KG1 (cell line): ENCODE data around the gene SCAMP5.
A peak's percentile ranks its signal among the peaks of the same experiment; 100 is the strongest.

ENCODE experiments used
- DNase-seq: peaks from one replicate; lab custom pipeline; 2025; lab: John Stamatoyannopoulos, UW

SCAMP5 gene

GRCh38 chr15:74977599-74977998, 17.8 kb upstream of the SCAMP5 start:
- no peak for DNase-seq

GRCh38 chr15:74978077-74978476, 17.3 kb upstream of the SCAMP5 start:
- DNase-seq = no peak

DNA sequence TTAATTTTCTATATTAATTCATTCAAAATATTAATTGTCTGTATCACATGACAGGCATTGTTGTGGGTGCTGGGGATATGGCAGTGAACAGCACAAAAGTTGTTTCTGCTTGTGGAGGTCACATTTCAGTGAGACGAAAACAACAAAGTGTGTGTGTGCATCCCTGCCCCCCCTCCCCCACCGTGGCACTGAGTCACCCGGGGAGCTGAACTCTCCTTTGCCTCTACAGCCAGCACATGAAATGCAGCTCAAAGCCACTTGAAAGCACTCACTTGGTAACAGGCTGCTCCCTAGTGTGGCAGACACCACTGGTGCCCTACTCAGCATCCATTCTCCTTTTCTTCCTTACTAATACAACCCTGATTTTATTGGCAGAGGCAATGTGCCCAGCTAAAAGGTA, 16.9 kb upstream of the SCAMP5 start:
- DNase-seq = no peak

DNA sequence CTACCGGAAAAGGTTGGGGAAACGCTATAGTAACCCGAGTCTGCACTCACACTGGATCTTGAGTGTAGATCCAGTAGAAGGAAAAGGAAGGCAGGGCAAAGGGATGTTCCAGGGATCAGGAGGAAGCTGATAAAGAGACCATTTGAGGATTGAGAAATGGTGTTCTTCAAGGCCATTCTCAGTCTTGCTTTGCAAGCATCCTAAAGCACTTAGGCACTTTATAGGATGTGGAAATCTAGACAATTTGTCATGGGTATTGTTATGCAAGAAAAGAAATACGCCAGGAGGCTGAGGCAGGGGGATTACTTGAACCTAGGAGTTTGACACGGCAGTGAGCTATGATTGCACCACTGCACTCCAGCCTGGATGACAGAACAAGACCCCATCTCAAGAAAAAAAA, 13.2 kb upstream of the SCAMP5 start:
- no peak for DNase-seq

DNA sequence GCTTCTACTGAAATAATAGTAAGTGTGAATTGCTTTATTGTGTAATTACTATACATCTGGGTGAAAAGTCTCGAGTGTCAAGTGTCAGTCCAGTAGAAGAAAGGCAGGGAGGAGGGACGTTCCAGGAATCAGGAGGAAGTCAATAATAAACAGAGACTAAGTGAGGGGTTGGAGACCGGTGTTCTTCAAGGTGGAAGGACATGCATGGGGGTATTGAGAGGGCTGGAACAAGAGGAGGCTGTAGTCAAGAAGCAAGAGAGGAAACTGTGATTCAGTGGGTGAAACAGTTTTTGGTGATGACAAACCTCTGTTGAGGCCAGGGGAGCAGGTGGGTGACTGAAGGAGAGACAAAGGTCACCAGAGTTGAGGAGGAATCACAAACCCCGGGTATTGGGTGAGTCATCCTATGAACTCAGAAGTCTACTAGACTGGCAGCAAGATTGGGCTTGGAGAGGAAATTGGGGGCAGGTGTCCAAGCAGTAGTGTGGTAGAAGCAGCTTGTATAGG, 11.6 kb upstream of the SCAMP5 start:
- no peak for DNase-seq

DNA sequence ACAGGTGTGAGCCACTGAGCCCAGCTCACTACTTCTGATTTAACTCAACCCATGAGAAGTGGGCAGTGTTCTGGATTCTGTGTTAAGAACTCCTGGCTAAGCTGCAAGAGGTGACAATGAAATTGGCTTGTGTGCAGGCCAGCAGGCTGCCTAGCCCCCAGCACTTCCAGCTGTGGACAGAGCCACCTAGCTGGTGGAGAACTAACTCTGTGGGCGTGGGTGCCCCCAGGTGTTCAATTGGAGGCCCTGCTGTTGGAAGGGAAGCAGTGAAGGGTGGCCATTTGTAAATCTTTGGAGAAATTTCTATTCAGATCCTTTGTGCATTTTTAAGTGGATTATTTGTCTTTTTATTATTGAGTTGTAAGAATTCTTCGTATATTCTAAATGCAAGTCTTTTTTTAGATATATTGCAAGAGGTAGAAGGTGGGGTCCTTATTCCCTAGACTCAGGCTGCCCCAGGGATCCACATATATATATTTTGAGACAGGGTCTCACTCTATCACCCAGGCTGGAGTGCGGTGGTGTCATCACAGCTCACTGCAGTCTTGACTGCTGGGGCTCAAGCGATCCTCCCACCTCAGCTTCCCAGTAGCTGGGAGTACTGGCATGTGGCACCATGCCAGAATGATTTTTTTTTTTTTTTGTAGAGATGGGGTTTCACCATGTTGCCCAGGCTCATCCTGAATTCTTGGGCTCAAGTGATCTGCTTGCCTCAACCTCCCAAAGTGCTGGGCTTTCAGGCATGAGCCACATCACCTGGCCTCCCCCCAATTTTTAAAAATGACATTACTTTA, 7.2 kb upstream of the SCAMP5 start:
- peak; percentile 42 for DNase-seq

DNA sequence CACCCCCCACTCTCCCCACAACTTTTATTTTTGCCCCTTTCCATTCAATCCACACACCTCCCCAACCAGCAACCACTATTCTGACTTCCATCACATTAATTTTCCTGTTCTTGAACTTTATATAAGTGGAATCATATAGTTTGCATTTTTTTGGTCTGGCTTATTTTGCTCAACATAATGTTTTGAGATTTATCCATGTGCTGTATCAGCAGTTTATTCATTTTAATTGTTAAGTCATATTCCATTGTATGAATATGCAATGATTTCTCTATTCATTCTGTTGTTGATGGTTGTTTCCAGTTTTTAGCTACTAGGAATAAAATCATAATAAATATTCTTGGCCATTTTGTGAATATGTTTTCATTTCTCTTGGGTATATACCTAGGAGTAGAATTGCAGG, 5.8 kb upstream of the SCAMP5 start:
- DNase-seq = no peak

- no peak for DNase-seq
These were observed 2.7 kb upstream of the SCAMP5 start for GRCh38 chr15:74992619-74993018.

DNA sequence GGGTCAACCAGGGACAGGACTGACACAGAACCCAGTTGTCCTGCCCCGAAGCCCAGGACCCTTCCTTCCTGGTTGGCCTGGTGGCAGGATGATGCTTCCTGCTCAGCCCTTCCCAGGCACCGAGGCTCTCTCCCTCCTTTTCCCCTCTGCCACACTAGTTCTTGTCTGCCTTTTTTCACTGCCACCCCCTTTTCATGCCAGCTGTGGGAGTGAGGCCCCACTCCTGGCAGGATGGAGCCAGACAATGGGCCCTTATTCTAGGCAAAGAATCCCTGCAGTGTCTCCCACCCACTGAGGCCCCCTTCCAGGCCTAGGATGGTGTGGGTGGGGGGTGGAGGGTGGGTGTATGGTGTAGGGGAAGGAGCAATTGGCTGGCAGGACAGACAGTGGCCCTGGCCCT, 1.1 kb upstream of the SCAMP5 start:
- no peak for DNase-seq

GRCh38 chr15:74994685-74995084, 678 bp upstream of the SCAMP5 start:
- no peak for DNase-seq

- DNase-seq = no peak
These were observed 709 bp downstream of the SCAMP5 start for GRCh38 chr15:74995779-74996765.

DNA sequence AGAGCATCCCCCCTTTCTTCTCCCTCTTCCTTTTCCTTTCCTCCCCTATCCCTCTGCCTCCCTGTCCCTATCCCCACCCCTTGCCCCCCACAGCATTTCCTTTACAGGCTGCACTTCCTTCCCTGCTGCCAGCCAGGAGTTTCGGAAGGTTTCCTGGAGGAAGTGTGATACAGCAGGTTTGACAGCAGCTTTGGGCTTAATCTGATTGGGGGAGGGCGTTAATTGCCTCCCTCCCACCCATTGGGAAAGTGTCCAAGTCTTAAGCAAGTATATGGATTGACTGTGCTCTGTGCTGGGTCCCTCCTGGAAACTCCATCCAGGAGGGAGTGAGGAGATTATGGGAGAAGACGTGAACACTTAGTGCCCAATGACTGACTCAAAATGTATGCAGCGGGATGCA, 1.8 kb downstream of the SCAMP5 start:
- no peak for DNase-seq

GRCh38 chr15:74997543-74997942, 2.2 kb downstream of the SCAMP5 start:
- DNase-seq = no peak

DNA sequence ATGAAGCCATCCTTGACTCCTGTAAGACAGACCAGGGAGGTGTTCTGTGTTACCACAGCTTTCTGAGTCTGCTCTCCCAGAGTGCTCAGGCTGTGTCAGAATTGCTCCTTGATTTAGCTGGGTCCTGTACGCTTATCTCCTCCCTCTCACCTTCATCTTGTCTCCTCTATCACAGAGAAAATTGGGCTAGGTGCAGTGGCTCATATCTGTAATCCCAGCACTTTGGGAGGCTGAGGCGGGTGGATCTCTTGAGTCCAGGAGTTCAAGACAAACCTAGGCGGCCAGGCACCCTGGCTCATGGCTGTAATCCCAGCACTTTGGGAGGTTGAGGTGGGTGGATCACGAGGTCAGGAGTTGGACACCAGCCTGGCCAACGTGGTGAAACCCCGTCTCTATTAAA, 5.9 kb downstream of the SCAMP5 start:
- no peak for DNase-seq

- no peak for DNase-seq
These were observed 7.0 kb downstream of the SCAMP5 start for GRCh38 chr15:75002398-75002797.

DNA sequence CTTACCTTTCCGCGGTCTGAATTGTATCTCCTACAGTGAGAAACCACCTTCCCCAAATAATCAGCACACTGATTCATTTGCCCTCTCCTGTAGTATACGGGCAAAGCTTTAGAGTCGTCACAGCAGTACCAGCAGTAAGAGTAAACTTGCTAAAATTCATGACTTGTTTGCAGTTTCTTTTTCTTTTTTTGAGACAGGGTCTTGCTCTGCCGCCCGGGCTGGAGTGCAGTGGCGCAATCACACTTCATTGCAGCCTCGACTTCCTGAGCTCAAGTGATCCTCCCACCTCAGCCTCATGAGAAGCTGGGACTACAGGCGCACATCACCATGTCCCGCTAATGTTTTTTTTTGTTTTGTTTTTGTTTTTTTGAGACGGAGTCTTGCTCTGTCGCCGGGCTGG, 11.9 kb downstream of the SCAMP5 start:
- no peak for DNase-seq

DNA sequence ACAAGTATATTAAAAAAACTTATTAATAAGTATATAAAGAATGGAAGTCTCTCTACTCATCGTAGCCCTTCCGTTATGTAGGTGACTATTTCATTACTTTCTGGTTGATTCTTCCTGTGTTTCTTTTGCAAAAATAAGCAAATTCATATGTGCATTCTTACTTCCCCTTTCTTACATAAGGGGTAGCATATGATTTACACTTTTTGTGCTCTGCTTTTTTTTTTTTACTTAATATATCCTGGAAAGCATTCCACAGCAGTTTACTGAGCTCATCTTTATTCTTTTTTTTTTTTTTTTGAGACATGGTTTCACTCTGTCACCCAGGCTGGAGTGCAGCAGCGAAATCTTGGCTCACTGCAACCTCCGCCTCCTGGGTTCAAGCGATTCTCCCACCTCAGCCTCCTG, 12.9 kb downstream of the SCAMP5 start:
- DNase-seq = no peak

DNA sequence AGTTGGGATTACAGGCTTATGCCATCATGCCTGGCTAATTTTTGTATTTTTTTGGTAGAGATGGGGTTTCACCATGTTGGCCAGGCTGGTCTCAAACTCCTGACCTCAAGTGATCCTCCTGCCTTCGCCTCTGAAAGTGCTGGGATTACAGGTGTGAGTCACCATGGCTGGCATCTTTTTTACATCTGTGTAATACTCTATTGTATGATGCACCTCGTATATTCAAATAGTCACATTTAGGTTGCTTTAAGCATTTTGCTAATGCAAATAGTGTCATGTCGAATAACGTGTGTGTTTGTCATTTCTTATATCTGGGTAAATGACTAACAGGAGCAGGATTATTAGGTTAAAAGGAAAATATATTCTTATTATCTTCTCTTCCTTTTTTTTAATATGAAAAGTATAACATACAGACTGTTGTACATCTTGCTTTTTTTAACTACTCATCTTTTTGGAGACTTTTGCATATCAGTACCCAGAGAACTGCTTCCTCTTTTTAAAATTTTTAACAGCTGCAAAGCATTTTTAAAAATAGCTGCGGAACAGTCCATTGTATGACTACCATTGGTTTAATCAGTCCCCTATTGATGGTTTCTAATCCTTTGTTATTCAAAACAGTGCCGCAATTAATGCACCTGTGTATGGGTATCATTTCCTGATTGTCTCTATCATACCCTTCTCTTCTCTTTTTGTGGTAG, 13.4 kb downstream of the SCAMP5 start:
- DNase-seq = no peak

GRCh38 chr15:75016431-75016830, 21.1 kb downstream of the SCAMP5 start:
- no peak for DNase-seq

DNA sequence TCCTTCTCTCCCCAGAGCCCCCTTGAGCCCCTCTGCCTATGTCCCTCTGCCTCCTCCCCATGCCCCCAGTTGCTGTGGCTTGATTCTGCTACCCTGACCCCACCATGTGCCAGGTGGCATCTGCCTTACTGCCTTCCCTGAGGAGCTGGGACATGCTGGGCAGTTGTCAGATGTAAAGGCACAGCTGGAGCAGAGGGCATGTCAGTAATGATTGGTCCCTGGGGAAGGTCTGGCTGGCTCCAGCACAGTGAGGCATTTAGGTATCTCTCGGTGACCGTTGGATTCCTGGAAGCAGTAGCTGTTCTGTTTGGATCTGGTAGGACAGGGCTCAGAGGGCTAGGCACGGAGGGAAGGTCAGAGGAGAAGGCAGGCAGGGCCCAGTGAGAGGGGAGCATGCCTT, 24.6 kb downstream of the SCAMP5 start:
- no peak for DNase-seq

- no peak for DNase-seq
These were observed 26.0 kb downstream of the SCAMP5 start for GRCh38 chr15:75021341-75021740.

DNA sequence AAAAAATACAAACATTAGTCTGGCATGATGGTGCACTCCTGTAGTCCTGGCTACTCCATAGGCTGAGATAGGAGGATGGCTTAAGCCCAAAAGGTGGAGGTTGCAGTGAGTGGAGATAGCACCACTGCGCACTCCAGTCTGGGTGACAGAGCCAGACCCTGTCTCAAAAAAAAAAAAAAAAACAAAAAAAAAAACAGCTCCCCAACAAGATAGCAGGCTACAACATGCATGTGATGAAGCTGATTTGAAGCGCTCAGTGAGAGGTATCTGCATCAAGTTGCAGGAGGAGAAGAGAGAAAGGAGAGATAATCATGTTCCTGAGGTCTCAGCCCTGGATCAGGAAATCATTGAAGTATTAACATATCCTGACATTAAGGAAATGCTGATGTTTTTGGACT, 27.4 kb downstream of the SCAMP5 start:
- DNase-seq = no peak
